OCI-LY1 (cell line): ENCODE data around the gene ELMO1.

Experiments
- H2AFZ ChIP-seq: fragments of 200-600 bp; sonication (generic), shearing (Covaris generic); 2 replicates; pipeline ENCODE4 v1.6.0; 2014; ENCODE audit warnings: antibody characterized with exemption, mild to moderate bottlenecking, low read length
- H3F3A ChIP-seq: fragments of 200-600 bp; sonication (generic), shearing (Covaris generic); 2 replicates; pipeline ENCODE4 v1.6.0; 2014; ENCODE audit warnings: mild to moderate bottlenecking, antibody characterized with exemption, low read length, moderate library complexity; ENCODE audit not compliant: insufficient read depth
- H3K27ac ChIP-seq: fragments of 200-600 bp; sonication (generic); 2 replicates; pipeline ENCODE4 v1.5.1; 2014; ENCODE audit warnings: low read length, mixed run types, mild to moderate bottlenecking, low read depth; ENCODE audit not compliant: poor library complexity, severe bottlenecking
- H3K27me3 ChIP-seq: fragments of 200-600 bp; sonication (generic); 2 replicates; pipeline ENCODE4 v1.6.0; 2014; ENCODE audit warnings: antibody characterized with exemption, mild to moderate bottlenecking, low read length, moderate library complexity; ENCODE audit not compliant: insufficient read depth
- H3K36me3 ChIP-seq: fragments of 200-600 bp; sonication (generic); 2 replicates; pipeline ENCODE4 v1.6.1; 2014; ENCODE audit warnings: mild to moderate bottlenecking, antibody characterized with exemption, low read length, moderate library complexity, mixed read lengths; ENCODE audit not compliant: insufficient read depth
- H3K4me1 ChIP-seq: fragments of 200-600 bp; sonication (generic); 2 replicates; pipeline ENCODE4 v1.5.1; 2014; ENCODE audit warnings: mild to moderate bottlenecking, low read length, moderate library complexity; ENCODE audit not compliant: insufficient read depth, severe bottlenecking
- H3K4me2 ChIP-seq: fragments of 200-600 bp; sonication (generic), shearing (Covaris generic); 2 replicates; pipeline ENCODE4 v1.6.1; 2014; ENCODE audit warnings: low read length
- H3K4me3 ChIP-seq: fragments of 200-600 bp; sonication (generic); 2 replicates; pipeline ENCODE4 v1.5.1; 2014; ENCODE audit warnings: low read length, low read depth, mild to moderate bottlenecking, mixed read lengths; ENCODE audit not compliant: poor library complexity, severe bottlenecking
- H3K79me2 ChIP-seq: fragments of 200-600 bp; shearing (Covaris generic); 2 replicates; pipeline ENCODE4 v1.6.1; 2016; ENCODE audit warnings: mixed run types, low read length, mixed read lengths; ENCODE audit not compliant: insufficient read depth
- H3K9ac ChIP-seq: fragments of 200-600 bp; sonication (generic), shearing (Covaris generic); 2 replicates; pipeline ENCODE4 v1.6.1; 2014; ENCODE audit warnings: mild to moderate bottlenecking, low read length, mixed read lengths
- H3K9me2 ChIP-seq: fragments of 200-600 bp; sonication (generic), shearing (Covaris generic); 2 replicates; pipeline ENCODE4 v1.6.1; 2014; ENCODE audit warnings: low read depth, mild to moderate bottlenecking, low read length, mixed read lengths
- H3K9me3 ChIP-seq: fragments of 200-600 bp; shearing (Covaris generic); 2 replicates; pipeline ENCODE4 v1.6.1; 2014; ENCODE audit warnings: low read length, mixed read lengths
- H4K20me1 ChIP-seq: fragments of 200-600 bp; sonication (generic), shearing (Covaris generic); 2 replicates; pipeline ENCODE4 v1.6.0; 2016; ENCODE audit warnings: mild to moderate bottlenecking, low read length; ENCODE audit not compliant: insufficient read depth
- EZH2 ChIP-seq: fragments of 200-600 bp; sonication (generic), shearing (Covaris generic); IDR thresholded peaks from 2 replicates; pipeline ENCODE4 v1.8.0; 2017; ENCODE audit warnings: borderline replicate concordance, mixed run types, mild to moderate bottlenecking, antibody characterized with exemption, low read length, moderate library complexity, mixed read lengths
- TF ChIP-seq, protein P1 (sequence below): fragments of 200-600 bp; sonication (generic), shearing (Covaris generic); IDR thresholded peaks from 2 replicates; pipeline ENCODE4 v1.5.1; 2017; ENCODE audit warnings: mild to moderate bottlenecking, antibody characterized with exemption, low read length, moderate library complexity, mixed read lengths

The ELMO1 gene

DNA sequence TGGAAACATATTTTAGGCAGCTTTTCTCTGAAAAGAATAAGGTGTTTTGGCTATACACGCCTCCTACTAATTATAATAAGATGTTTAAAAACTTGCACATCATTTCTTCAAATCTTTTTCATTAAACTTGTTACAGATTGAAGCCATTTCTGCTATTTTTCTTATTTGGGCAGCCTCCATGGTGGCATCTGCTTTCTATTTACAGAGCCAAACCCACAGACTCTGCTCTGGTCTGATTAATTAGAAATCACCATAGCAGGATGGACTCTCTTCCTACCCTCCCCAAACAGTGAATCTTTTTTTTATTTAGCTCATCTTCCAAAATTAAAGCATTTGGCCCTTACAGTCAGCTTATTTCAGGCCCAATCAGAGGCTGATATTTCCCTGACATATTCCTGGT is 638.6 kb downstream of the ELMO1 start:
- H3K9me2 ChIP-seq, result no peaks in the 10 kb centered on the region
- no peak overlapping the region for H3K4me2 ChIP-seq
- no peaks in the 10 kb centered on the region for H3K79me2 ChIP-seq
- H3F3A ChIP-seq, result no peaks in the 10 kb centered on the region
- H3K9ac ChIP-seq, result no peak overlapping the region
- no peaks in the 10 kb centered on the region for H4K20me1 ChIP-seq
- H3K36me3 ChIP-seq, result no peaks in the 10 kb centered on the region
- H3K27ac ChIP-seq, result no peak overlapping the region
- no peak overlapping the region for H2AFZ ChIP-seq
- no peaks in the 10 kb centered on the region for H3K9me3 ChIP-seq
- no peaks in the 10 kb centered on the region for H3K27me3 ChIP-seq
- no peak overlapping the region for H3K4me3 ChIP-seq
- no peaks in the 10 kb centered on the region for H3K4me1 ChIP-seq
- TF ChIP-seq, protein P1, sequence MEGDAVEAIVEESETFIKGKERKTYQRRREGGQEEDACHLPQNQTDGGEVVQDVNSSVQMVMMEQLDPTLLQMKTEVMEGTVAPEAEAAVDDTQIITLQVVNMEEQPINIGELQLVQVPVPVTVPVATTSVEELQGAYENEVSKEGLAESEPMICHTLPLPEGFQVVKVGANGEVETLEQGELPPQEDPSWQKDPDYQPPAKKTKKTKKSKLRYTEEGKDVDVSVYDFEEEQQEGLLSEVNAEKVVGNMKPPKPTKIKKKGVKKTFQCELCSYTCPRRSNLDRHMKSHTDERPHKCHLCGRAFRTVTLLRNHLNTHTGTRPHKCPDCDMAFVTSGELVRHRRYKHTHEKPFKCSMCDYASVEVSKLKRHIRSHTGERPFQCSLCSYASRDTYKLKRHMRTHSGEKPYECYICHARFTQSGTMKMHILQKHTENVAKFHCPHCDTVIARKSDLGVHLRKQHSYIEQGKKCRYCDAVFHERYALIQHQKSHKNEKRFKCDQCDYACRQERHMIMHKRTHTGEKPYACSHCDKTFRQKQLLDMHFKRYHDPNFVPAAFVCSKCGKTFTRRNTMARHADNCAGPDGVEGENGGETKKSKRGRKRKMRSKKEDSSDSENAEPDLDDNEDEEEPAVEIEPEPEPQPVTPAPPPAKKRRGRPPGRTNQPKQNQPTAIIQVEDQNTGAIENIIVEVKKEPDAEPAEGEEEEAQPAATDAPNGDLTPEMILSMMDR, result no peak
- TF ChIP-seq EZH2, result no peak

DNA sequence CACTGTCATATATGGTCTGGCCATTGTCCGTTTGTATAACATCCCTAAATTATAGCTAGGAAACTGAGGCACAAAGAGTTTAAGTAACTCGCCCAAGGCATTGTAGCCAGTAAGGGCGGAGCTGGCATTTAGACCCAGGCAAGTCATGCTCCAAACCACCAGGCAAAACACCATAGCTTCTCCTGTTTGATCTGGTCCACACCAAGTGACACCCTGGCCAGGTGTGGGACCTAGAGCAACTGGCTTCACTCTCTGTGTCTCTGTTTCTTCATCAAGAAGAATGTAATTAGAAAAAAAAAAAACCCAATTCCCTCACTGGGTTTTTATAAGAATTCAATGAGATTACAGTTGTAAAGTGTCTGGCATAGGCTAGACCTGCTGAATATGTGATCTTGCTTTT is 639.2 kb downstream of the ELMO1 start:
- no peak overlapping the region for H3K4me2 ChIP-seq
- no peaks in the 10 kb centered on the region for H4K20me1 ChIP-seq
- H3K9me3 ChIP-seq, result no peaks in the 10 kb centered on the region
- H3K27ac ChIP-seq, result no peak overlapping the region
- H3K4me3 ChIP-seq, result no peak overlapping the region
- no peaks in the 10 kb centered on the region for H3K4me1 ChIP-seq
- no peaks in the 10 kb centered on the region for H3K9me2 ChIP-seq
- H3K27me3 ChIP-seq, result no peaks in the 10 kb centered on the region
- H3K36me3 ChIP-seq, result no peaks in the 10 kb centered on the region
- no peaks in the 10 kb centered on the region for H3F3A ChIP-seq
- no peak overlapping the region for H3K9ac ChIP-seq
- no peak overlapping the region for H2AFZ ChIP-seq
- no peak for TF ChIP-seq EZH2
- TF ChIP-seq, protein P1, result no peak
- H3K79me2 ChIP-seq, result no peaks in the 10 kb centered on the region

DNA sequence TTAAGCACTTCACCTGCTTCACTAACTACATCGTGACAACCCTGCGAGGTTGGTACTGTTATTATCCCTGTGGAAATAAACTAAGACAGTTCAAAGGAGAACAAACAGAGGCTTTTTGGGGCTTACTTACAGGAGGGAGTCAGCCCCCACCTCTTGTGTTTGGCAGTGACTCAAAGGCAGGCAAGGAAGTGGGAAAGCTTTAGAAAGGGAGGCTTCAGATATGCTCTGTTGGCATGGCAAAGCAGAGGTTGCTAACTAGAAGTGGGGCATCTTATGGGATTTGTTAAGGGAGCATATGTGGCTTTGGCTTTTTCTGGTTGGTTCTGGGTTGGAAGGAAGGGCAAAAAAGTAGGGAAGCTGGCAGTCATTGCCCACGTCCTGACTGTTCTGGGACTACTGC is 639.6 kb downstream of the ELMO1 start:
- Histone ChIP-seq H3K9me2 (no peaks in the 10 kb centered on the region), H3K9me3 (no peaks in the 10 kb centered on the region), H2AFZ (no peak overlapping the region), H3K79me2 (no peaks in the 10 kb centered on the region), H3K4me3 (no peak overlapping the region), H4K20me1 (no peaks in the 10 kb centered on the region), H3K4me1 (no peaks in the 10 kb centered on the region), H3K36me3 (no peaks in the 10 kb centered on the region), H3K9ac (no peak overlapping the region), H3K27me3 (no peaks in the 10 kb centered on the region), H3F3A (no peaks in the 10 kb centered on the region), H3K27ac (no peak overlapping the region), H3K4me2 (no peak overlapping the region)
- TF ChIP-seq, protein P1, result no peak
- no peak for TF ChIP-seq EZH2
